PC-9 (cell line): ENCODE measurements around the gene GFRA1. TPM values are rescaled to one million over a fixed set of nuclear protein-coding genes. Genes with fewer than 3 reads are reported as not detected.

ENCODE experiments used
- BruUV-seq: library from RNA; stranded (reverse); fragments of 400-500 nt; replicated peaks from 2 replicates; lab custom pipeline; 2021; lab: Mats Ljungman, UMichigan
- CTCF ChIA-PET: fragments of 300-600 bp; sonication (Branson Sonifier 250); formaldehyde crosslinking; loops from one replicate; lab custom pipeline; 2022; ENCODE audit warnings: antibody characterized with exemption; lab: Charles Lee
- POLR2A ChIA-PET: fragments of 300-600 bp; sonication (Branson Sonifier 250); formaldehyde crosslinking; loops from one replicate; lab custom pipeline; 2022; ENCODE audit warnings: antibody characterized with exemption; ENCODE audit not compliant: unreplicated experiment; lab: Charles Lee
- DNase-seq, 2 experiments: peaks; one replicate each; pipeline versions ENCODE4 v3.0.0 to v3.0.0-alpha.2; 2015 to 2022; ENCODE audit warnings: mixed read lengths in 1 of 2
- H2AFZ ChIP-seq: fragments of 200-600 bp; sonication (generic); 2 replicates; pipeline ENCODE4 v1.8.1; 2017; ENCODE audit warnings: antibody characterized with exemption
- H3F3A ChIP-seq: fragments of 200-600 bp; sonication (generic); 2 replicates; pipeline ENCODE4 v1.8.1; 2017; ENCODE audit warnings: antibody characterized with exemption, mild to moderate bottlenecking, low read depth; ENCODE audit not compliant: insufficient read depth
- H3K27ac ChIP-seq: fragments of 200-600 bp; sonication (generic); 2 replicates; pipeline ENCODE4 v1.6.1; 2016; ENCODE audit warnings: mixed run types
- H3K27me3 ChIP-seq: fragments of 200-600 bp; sonication (generic); 2 replicates; pipeline ENCODE4 v1.6.1; 2016; ENCODE audit warnings: low read depth, mixed run types; ENCODE audit not compliant: insufficient read depth
- H3K36me3 ChIP-seq: fragments of 200-600 bp; sonication (generic); 2 replicates; pipeline ENCODE4 v1.6.1; 2016; ENCODE audit warnings: low read depth, mixed run types
- H3K4me1 ChIP-seq: fragments of 200-600 bp; sonication (generic); replicated peaks from 2 replicates; pipeline ENCODE4 v1.6.1; 2016; ENCODE audit warnings: mixed run types; ENCODE audit not compliant: insufficient read depth
- H3K4me2 ChIP-seq: fragments of 200-600 bp; sonication (generic); 2 replicates; pipeline ENCODE4 v1.6.1; 2017; ENCODE audit warnings: mixed run types
- H3K4me3 ChIP-seq: fragments of 200-600 bp; sonication (generic); 2 replicates; pipeline ENCODE4 v1.6.1; 2016; ENCODE audit warnings: mixed run types
- H3K79me2 ChIP-seq: fragments of 200-600 bp; sonication (generic); 2 replicates; pipeline ENCODE4 v1.6.1; 2017; ENCODE audit warnings: low read depth, mixed run types
- H3K9me2 ChIP-seq: fragments of 200-600 bp; sonication (generic); 2 replicates; pipeline ENCODE4 v1.8.1; 2017; ENCODE audit warnings: mild to moderate bottlenecking; ENCODE audit not compliant: insufficient read depth
- H3K9me3 ChIP-seq: fragments of 200-600 bp; sonication (generic); 2 replicates; pipeline ENCODE4 v1.8.1; 2016; ENCODE audit warnings: low read depth; ENCODE audit not compliant: insufficient read depth
- H4K20me1 ChIP-seq: fragments of 200-600 bp; sonication (generic); 2 replicates; pipeline ENCODE4 v1.8.1; 2017; ENCODE audit not compliant: insufficient read depth
- CTCF ChIP-seq: fragments of 200-600 bp; sonication (generic); conservative IDR thresholded peaks from 2 replicates; pipeline ENCODE4 v1.6.1; 2017; ENCODE audit warnings: mixed run types, antibody characterized with exemption, mild to moderate bottlenecking, moderate library complexity
- EZH2 ChIP-seq: fragments of 200-600 bp; sonication (generic); IDR thresholded peaks from 2 replicates; pipeline ENCODE4 v1.8.0; 2017; ENCODE audit warnings: antibody characterized with exemption, low read depth
- intact Hi-C: fragments of 100-400 bp; cut with micrococcal nuclease; formaldehyde crosslinking; loops from one replicate; pipeline ENCODE4 v1.10.0; 2022; ENCODE audit not compliant: unreplicated experiment
- total RNA-seq: library from RNA; stranded (reverse); gene quantifications from 2 replicates; pipeline ENCODE4 v1.2.3, GENCODE V29; 2021

Gene GFRA1
- total RNA-seq, 1 experiment from 2014 or later = 0.11 TPM

GRCh38 chr10:116099023-116099420 lies 174.0 kb downstream of the GFRA1 start:
- Histone ChIP-seq H2AFZ (no peak overlapping the region), H3K9me3 (no peaks in the 10 kb centered on the region), H3K36me3 (no peaks in the 10 kb centered on the region), H3K79me2 (no peaks in the 10 kb centered on the region), H3K4me1 (no peaks in the 10 kb centered on the region), H3K4me2 (no peak overlapping the region), H3K9me2 (no peaks in the 10 kb centered on the region), H3K27me3 (peaks cover 40% of the 10 kb centered on the region; the same call in 1 of the 2 replicates), H4K20me1 (no peaks in the 10 kb centered on the region), H3F3A (no peaks in the 10 kb centered on the region), H3K4me3 (no peak overlapping the region), H3K27ac (no peak overlapping the region)
- intact Hi-C loops = no loop called here
- POLR2A ChIA-PET = no interaction called here
- CTCF ChIA-PET = no interaction called here
- TF ChIP-seq EZH2 = no peak
- TF ChIP-seq CTCF = no peak
- no peak for DNase-seq
- BruUV-seq = no TSS peak

- no peaks in the 10 kb centered on the region for H3K9me3 ChIP-seq
- no peak overlapping the region for H3K4me3 ChIP-seq
- DNase-seq = no peak
- no peak overlapping the region for H2AFZ ChIP-seq
- H3K4me1 ChIP-seq = no peaks in the 10 kb centered on the region
- H3F3A ChIP-seq = no peaks in the 10 kb centered on the region
- intact Hi-C loops = no loop called here
- POLR2A ChIA-PET = no interaction called here
- H3K9me2 ChIP-seq = no peaks in the 10 kb centered on the region
- no peak for TF ChIP-seq CTCF
- no peak for TF ChIP-seq EZH2
- CTCF ChIA-PET = no interaction called here
- H3K36me3 ChIP-seq = no peaks in the 10 kb centered on the region
- H3K27ac ChIP-seq = no peak overlapping the region
- no peaks in the 10 kb centered on the region for H4K20me1 ChIP-seq
- H3K4me2 ChIP-seq = no peak overlapping the region
- peaks cover 41% of the 10 kb centered on the region; the same call in 1 of the 2 replicates for H3K27me3 ChIP-seq
- no peaks in the 10 kb centered on the region for H3K79me2 ChIP-seq
- no TSS peak for BruUV-seq
These were observed 174.5 kb downstream of the GFRA1 start for GRCh38 chr10:116098411-116099022.

GRCh38 chr10:116097239-116097784 lies 175.7 kb downstream of the GFRA1 start:
- ChIA-PET POLR2A (no interaction called here), CTCF (no interaction called here)
- H2AFZ ChIP-seq = no peak overlapping the region
- BruUV-seq = no TSS peak
- H3K9me3 ChIP-seq = no peaks in the 10 kb centered on the region
- no peaks in the 10 kb centered on the region for H3K9me2 ChIP-seq
- H3K27ac ChIP-seq = no peak overlapping the region
- H3K27me3 ChIP-seq = peaks cover 34% of the 10 kb centered on the region; the same call in 1 of the 2 replicates
- H3K4me2 ChIP-seq = no peak overlapping the region
- intact Hi-C loops = no loop called here
- no peaks in the 10 kb centered on the region for H3K4me1 ChIP-seq
- H4K20me1 ChIP-seq = no peaks in the 10 kb centered on the region
- no peak for TF ChIP-seq CTCF
- TF ChIP-seq EZH2 = no peak
- H3K36me3 ChIP-seq = no peaks in the 10 kb centered on the region
- H3K4me3 ChIP-seq = no peak overlapping the region
- no peaks in the 10 kb centered on the region for H3K79me2 ChIP-seq
- no peak for DNase-seq
- H3F3A ChIP-seq = no peaks in the 10 kb centered on the region
